IMR-90 (cell line): ENCODE data around the gene APOF. TPM values are rescaled to one million over a fixed set of nuclear protein-coding genes. Genes with fewer than 3 reads are reported as not detected.

Source experiments
- ATAC-seq: fragments of 200-7000 bp; cut with Tn5 transposase; 2 replicates; pipeline ENCODE4 v1.9.1; 2020; ENCODE audit warnings: low read depth, mild to moderate bottlenecking, moderate library complexity
- BruUV-seq: library from RNA; stranded (reverse); fragments of 400-500 nt; replicated peaks from 2 replicates; lab custom pipeline; 2021; lab: Mats Ljungman, UMichigan
- CTCF ChIA-PET: fragments of 300-600 bp; formaldehyde crosslinking; extraction: SDS; loops from one replicate; lab custom pipeline; 2021; ENCODE audit warnings: antibody characterized with exemption; lab: Yijun Ruan, JAX
- POLR2A ChIA-PET: fragments of 300-600 bp; sonication (Branson Sonifier 250); formaldehyde crosslinking; loops from one replicate; lab custom pipeline; 2022; ENCODE audit warnings: antibody characterized with exemption; ENCODE audit not compliant: unreplicated experiment; lab: Charles Lee
- DNase-seq: peaks from one replicate; pipeline ENCODE4 v3.0.0; 2013
- H2AFZ ChIP-seq: replicated peaks from 2 replicates; pipeline ENCODE3; 2013; ENCODE audit warnings: low read length, mild to moderate bottlenecking; ENCODE audit not compliant: poor library complexity
- H2AK5ac ChIP-seq: 2 replicates; pipeline ENCODE4 v1.6.1; 2013; ENCODE audit warnings: low read depth, low read length, inconsistent platforms
- H2AK9ac ChIP-seq: replicated peaks from 2 replicates; pipeline ENCODE3; 2013; ENCODE audit warnings: mild to moderate bottlenecking, low read depth, low read length, moderate library complexity; ENCODE audit not compliant: poor library complexity
- H2BK120ac ChIP-seq: 2 replicates; pipeline ENCODE4 v1.6.1; 2013; ENCODE audit warnings: low read depth, low read length, inconsistent platforms
- H2BK15ac ChIP-seq: 3 replicates; pipeline ENCODE4 v1.6.1; 2013; ENCODE audit warnings: low read depth, low read length, inconsistent platforms
- H2BK20ac ChIP-seq: 2 replicates; pipeline ENCODE4 v1.6.1; 2013; ENCODE audit warnings: low read depth, mild to moderate bottlenecking, inconsistent platforms, low read length, moderate library complexity
- H2BK5ac ChIP-seq: 2 replicates; pipeline ENCODE4 v1.6.1; 2013; ENCODE audit warnings: mild to moderate bottlenecking, low read depth, low read length, inconsistent platforms; ENCODE audit not compliant: poor library complexity, severe bottlenecking
- H3K14ac ChIP-seq: replicated peaks from 2 replicates; pipeline ENCODE4 v1.6.1; 2013; ENCODE audit warnings: low read depth, low read length, inconsistent platforms
- H3K18ac ChIP-seq: 2 replicates; pipeline ENCODE4 v1.6.1; 2013; ENCODE audit warnings: low read depth, low read length, control low read depth
- H3K23ac ChIP-seq: 2 replicates; pipeline ENCODE4 v1.6.1; 2013; ENCODE audit warnings: low read depth, low read length, inconsistent platforms
- H3K27ac ChIP-seq: 2 replicates; pipeline ENCODE4 v1.5.1; 2013; ENCODE audit warnings: mild to moderate bottlenecking, control low read depth, low read length; ENCODE audit not compliant: insufficient read depth
- H3K27me3 ChIP-seq: 2 replicates; pipeline ENCODE4 v1.6.1; 2013; ENCODE audit warnings: low read length; ENCODE audit not compliant: control insufficient read depth, insufficient read depth
- H3K36me3 ChIP-seq: 2 replicates; pipeline ENCODE4 v1.6.1; 2013; ENCODE audit warnings: low read length, mixed read lengths; ENCODE audit not compliant: control insufficient read depth, insufficient read depth
- H3K4ac ChIP-seq: 2 replicates; pipeline ENCODE4 v1.6.1; 2013; ENCODE audit warnings: low read depth, low read length, inconsistent platforms
- H3K4me1 ChIP-seq: 2 replicates; pipeline ENCODE4 v1.6.1; 2013; ENCODE audit warnings: low read length, mixed read lengths; ENCODE audit not compliant: control insufficient read depth, insufficient read depth
- H3K4me2 ChIP-seq: 2 replicates; pipeline ENCODE4 v1.6.1; 2013; ENCODE audit warnings: low read depth, mild to moderate bottlenecking, control low read depth, low read length, moderate library complexity
- H3K4me3 ChIP-seq: 2 replicates; pipeline ENCODE4 v1.5.1; 2013; ENCODE audit warnings: low read depth, mild to moderate bottlenecking, control low read depth, low read length, moderate library complexity; ENCODE audit not compliant: insufficient read depth
- H3K56ac ChIP-seq: 2 replicates; pipeline ENCODE4 v1.6.1; 2013; ENCODE audit warnings: low read length, inconsistent platforms; ENCODE audit not compliant: insufficient read depth; ENCODE audit errors: extremely low read depth
- H3K79me1 ChIP-seq, 2 experiments: 2 replicates each; pipeline ENCODE4 v1.6.1; 2013; ENCODE audit warnings: low read length in 2 of 2, inconsistent platforms in 1 of 2, low read depth in 1 of 2
- H3K9ac ChIP-seq: 2 replicates; pipeline ENCODE4 v1.6.1; 2013; ENCODE audit warnings: low read depth, low read length, control low read depth
- H3K9me1 ChIP-seq: 2 replicates; pipeline ENCODE4 v1.6.1; 2013; ENCODE audit warnings: low read length, inconsistent platforms; ENCODE audit not compliant: insufficient read depth
- H3K9me3 ChIP-seq: 2 replicates; pipeline ENCODE4 v1.6.1; 2013; ENCODE audit warnings: low read length; ENCODE audit not compliant: control insufficient read depth, insufficient read depth
- H4K20me1 ChIP-seq: 2 replicates; pipeline ENCODE4 v1.6.1; 2013; ENCODE audit warnings: low read length, inconsistent platforms; ENCODE audit not compliant: insufficient read depth
- H4K5ac ChIP-seq: 2 replicates; pipeline ENCODE4 v1.6.1; 2013; ENCODE audit warnings: mild to moderate bottlenecking, low read depth, low read length, control low read depth
- H4K8ac ChIP-seq, 2 experiments: 2 replicates each; pipeline ENCODE4 v1.6.1; 2013; ENCODE audit warnings: low read depth in 2 of 2, low read length in 2 of 2, control low read depth in 1 of 2, inconsistent platforms in 1 of 2
- H4K91ac ChIP-seq: 2 replicates; pipeline ENCODE4 v1.6.1; 2013; ENCODE audit warnings: low read depth, low read length, inconsistent platforms; ENCODE audit not compliant: insufficient read depth
- BHLHE40 ChIP-seq: fragments of 150-350 bp; IDR thresholded peaks from 2 replicates; pipeline ENCODE4 v1.6.1; 2016; ENCODE audit warnings: mild to moderate bottlenecking, low read depth, low read length
- CEBPB ChIP-seq: IDR thresholded peaks from 2 replicates; pipeline ENCODE4 v1.6.1; 2012; ENCODE audit warnings: low read depth, low read length, improper control_type of control experiment
- CHD1 ChIP-seq: IDR thresholded peaks from 2 replicates; pipeline ENCODE4 v1.6.1; 2012; ENCODE audit warnings: low read depth, low read length, improper control_type of control experiment
- CTCF ChIP-seq: conservative IDR thresholded peaks from 2 replicates; pipeline ENCODE4 v1.5.1; 2012; ENCODE audit warnings: mild to moderate bottlenecking, low read depth, low read length, improper control_type of control experiment
- ELK1 ChIP-seq: fragments of 150-350 bp; IDR thresholded peaks from 2 replicates; pipeline ENCODE4 v1.6.1; 2016; ENCODE audit warnings: low read depth, mild to moderate bottlenecking, low read length, moderate library complexity, borderline replicate concordance
- FOS ChIP-seq: fragments of 150-350 bp; IDR thresholded peaks from 2 replicates; pipeline ENCODE4 v1.6.1; 2016; ENCODE audit warnings: low read depth, low read length
- MAFK ChIP-seq: IDR thresholded peaks from 2 replicates; pipeline ENCODE4 v1.6.1; 2012; ENCODE audit warnings: low read depth, low read length, improper control_type of control experiment
- MAZ ChIP-seq: IDR thresholded peaks from 2 replicates; pipeline ENCODE4 v1.6.1; 2012; ENCODE audit warnings: low read depth, mild to moderate bottlenecking, low read length, improper control_type of control experiment, moderate library complexity, borderline replicate concordance
- POLR2A ChIP-seq: IDR thresholded peaks from 2 replicates; pipeline ENCODE4 v1.6.1; 2012; ENCODE audit warnings: mild to moderate bottlenecking, low read depth, low read length
- RAD21 ChIP-seq: IDR thresholded peaks from 2 replicates; pipeline ENCODE4 v1.6.1; 2012; ENCODE audit warnings: low read length, improper control_type of control experiment
- RCOR1 ChIP-seq: IDR thresholded peaks from 2 replicates; pipeline ENCODE4 v1.6.1; 2012; ENCODE audit warnings: mild to moderate bottlenecking, low read length, improper control_type of control experiment; ENCODE audit not compliant: insufficient replicate concordance
- SMC3 ChIP-seq: fragments of 150-350 bp; IDR thresholded peaks from 2 replicates; pipeline ENCODE4 v1.6.1; 2016; ENCODE audit warnings: low read depth, mild to moderate bottlenecking, antibody characterized with exemption, low read length, moderate library complexity
- USF2 ChIP-seq: fragments of 150-350 bp; IDR thresholded peaks from 2 replicates; pipeline ENCODE4 v1.6.1; 2017; ENCODE audit warnings: mild to moderate bottlenecking, antibody characterized with exemption, low read length, low read depth
- WGBS, 2 experiments: methylation state at CpG; one replicate each; pipeline versions ENCODE4 v1.1.5 to v1.1.7; 2013; ENCODE audit warnings: missing lambda C conversion rate in 2 of 2; ENCODE audit not compliant: insufficient read length in 1 of 2; ENCODE audit errors: extremely low coverage in 2 of 2; 5-methylcytosine and 5-hydroxymethylcytosine counted together
- dilution Hi-C: fragments of 300-500 bp; cut with HindIII; formaldehyde crosslinking; loops from one replicate; pipeline ENCODE4 v1.14.3; 2018; ENCODE audit warnings: low sequenced_read_pairs; ENCODE audit not compliant: unreplicated experiment
- in situ Hi-C: fragments of 300-500 bp; cut with MboI; formaldehyde crosslinking; loops from 3 replicates; pipeline ENCODE4 v1.14.3; 2019; ENCODE audit warnings: low sequenced_read_pairs, inconsistent platforms, mixed read lengths
- intact Hi-C: fragments of 100-400 bp; cut with micrococcal nuclease; formaldehyde crosslinking; loops from 2 replicates; pipeline ENCODE4 v1.10.0; 2022
- polyA plus RNA-seq, 3 experiments: library from polyadenylated mRNA; depleted of rRNA; stranded (reverse); fragments of >200 nt; gene quantifications; 2 replicates each; pipeline ENCODE4 v1.2.3, GENCODE V29; 2012; ENCODE audit warnings: low replicate concordance in 1 of 3
- total RNA-seq: library from RNA; depleted of rRNA; stranded (reverse); fragments of >200 nt; gene quantifications from 2 replicates; pipeline ENCODE4 v1.2.3, GENCODE V29; 2012

The APOF gene
- total and polyA plus RNA-seq, 2 of the 4 experiments (the other 2 are of a cell fraction), result not detected

GRCh38 chr12:56332512-56333196 is 30.0 kb downstream of the APOF start (continued):
- TF ChIP-seq USF2, result no peak

GRCh38 chr12:56330936-56331490 is 31.6 kb downstream of the APOF start:
- H3K4me2 ChIP-seq, result no peak overlapping the region
- H3K56ac ChIP-seq, result no peak overlapping the region
- no peak overlapping the region for H3K9ac ChIP-seq
- BruUV-seq, result no TSS peak
- intact Hi-C loops (no loop called here), in situ Hi-C loops (no loop called here), dilution Hi-C loops (no loop called here)
- CTCF ChIA-PET, result no interaction called here
- no peak overlapping the region for H3K18ac ChIP-seq
- no peak overlapping the region for H2BK5ac ChIP-seq
- DNase-seq (no peak), ATAC-seq (no peak)
- H2BK20ac ChIP-seq, result no peak overlapping the region
- no CpG with 5 or more reads among the region's 7 CpGs for WGBS, 2 experiments
- no peak overlapping the region for H2BK15ac ChIP-seq
- peaks cover 10% of the 10 kb centered on the region for H3K9me1 ChIP-seq
- peaks cover 5% of the 10 kb centered on the region; the same call in 1 of the 2 replicates for H3K4me1 ChIP-seq
- no peaks in the 10 kb centered on the region for H3K9me3 ChIP-seq
- H3K79me1 ChIP-seq, result peaks cover 10 to 24% of the 10 kb centered on the region in 2 experiments; a peak in 3 of 4 replicates
- H3K4ac ChIP-seq, result no peak overlapping the region
- no peak overlapping the region for H4K5ac ChIP-seq
- H3K14ac ChIP-seq, result no peak overlapping the region
- H2AK5ac ChIP-seq, result no peak overlapping the region
- H3K23ac ChIP-seq, result no peak overlapping the region
- H2AK9ac ChIP-seq, result no peak overlapping the region
- H3K36me3 ChIP-seq, result peaks cover 7% of the 10 kb centered on the region
- H3K27me3 ChIP-seq, result no peaks in the 10 kb centered on the region
- POLR2A ChIA-PET, result no interaction called here
- no peaks in the 10 kb centered on the region for H4K20me1 ChIP-seq
- no peak overlapping the region for H3K27ac ChIP-seq
- no peak overlapping the region for H2AFZ ChIP-seq
- H3K4me3 ChIP-seq, result no peak overlapping the region
- no peak overlapping the region for H4K91ac ChIP-seq
- no peak overlapping the region for H4K8ac ChIP-seq
- no peak overlapping the region for H2BK120ac ChIP-seq
- no peak for TF ChIP-seq CEBPB
- TF ChIP-seq CTCF, result no peak
- TF ChIP-seq ELK1, result no peak
- TF ChIP-seq RAD21, result no peak
- no peak for TF ChIP-seq RCOR1
- TF ChIP-seq SMC3, result no peak
- no peak for TF ChIP-seq FOS
- no peak for TF ChIP-seq CHD1
- no peak for TF ChIP-seq MAZ
- TF ChIP-seq POLR2A, result no peak
- TF ChIP-seq MAFK, result no peak
- no peak for TF ChIP-seq BHLHE40
